OCI-LY1 (cell line): Measurements from ENCODE around the gene CDH4.

Experiments used
- H2AFZ ChIP-seq: fragments of 200-600 bp; sonication (generic), shearing (Covaris generic); 2 replicates; pipeline ENCODE4 v1.6.0; 2014; ENCODE audit warnings: antibody characterized with exemption, mild to moderate bottlenecking, low read length
- H3F3A ChIP-seq: fragments of 200-600 bp; sonication (generic), shearing (Covaris generic); 2 replicates; pipeline ENCODE4 v1.6.0; 2014; ENCODE audit warnings: mild to moderate bottlenecking, antibody characterized with exemption, low read length, moderate library complexity; ENCODE audit not compliant: insufficient read depth
- H3K27ac ChIP-seq: fragments of 200-600 bp; sonication (generic); 2 replicates; pipeline ENCODE4 v1.5.1; 2014; ENCODE audit warnings: low read length, mixed run types, mild to moderate bottlenecking, low read depth; ENCODE audit not compliant: poor library complexity, severe bottlenecking
- H3K27me3 ChIP-seq: fragments of 200-600 bp; sonication (generic); 2 replicates; pipeline ENCODE4 v1.6.0; 2014; ENCODE audit warnings: antibody characterized with exemption, mild to moderate bottlenecking, low read length, moderate library complexity; ENCODE audit not compliant: insufficient read depth
- H3K36me3 ChIP-seq: fragments of 200-600 bp; sonication (generic); 2 replicates; pipeline ENCODE4 v1.6.1; 2014; ENCODE audit warnings: mild to moderate bottlenecking, antibody characterized with exemption, low read length, moderate library complexity, mixed read lengths; ENCODE audit not compliant: insufficient read depth
- H3K4me1 ChIP-seq: fragments of 200-600 bp; sonication (generic); 2 replicates; pipeline ENCODE4 v1.5.1; 2014; ENCODE audit warnings: mild to moderate bottlenecking, low read length, moderate library complexity; ENCODE audit not compliant: insufficient read depth, severe bottlenecking
- H3K4me2 ChIP-seq: fragments of 200-600 bp; sonication (generic), shearing (Covaris generic); 2 replicates; pipeline ENCODE4 v1.6.1; 2014; ENCODE audit warnings: low read length
- H3K4me3 ChIP-seq: fragments of 200-600 bp; sonication (generic); 2 replicates; pipeline ENCODE4 v1.5.1; 2014; ENCODE audit warnings: low read length, low read depth, mild to moderate bottlenecking, mixed read lengths; ENCODE audit not compliant: poor library complexity, severe bottlenecking
- H3K79me2 ChIP-seq: fragments of 200-600 bp; shearing (Covaris generic); 2 replicates; pipeline ENCODE4 v1.6.1; 2016; ENCODE audit warnings: mixed run types, low read length, mixed read lengths; ENCODE audit not compliant: insufficient read depth
- H3K9ac ChIP-seq: fragments of 200-600 bp; sonication (generic), shearing (Covaris generic); 2 replicates; pipeline ENCODE4 v1.6.1; 2014; ENCODE audit warnings: mild to moderate bottlenecking, low read length, mixed read lengths
- H3K9me2 ChIP-seq: fragments of 200-600 bp; sonication (generic), shearing (Covaris generic); 2 replicates; pipeline ENCODE4 v1.6.1; 2014; ENCODE audit warnings: low read depth, mild to moderate bottlenecking, low read length, mixed read lengths
- H3K9me3 ChIP-seq: fragments of 200-600 bp; shearing (Covaris generic); 2 replicates; pipeline ENCODE4 v1.6.1; 2014; ENCODE audit warnings: low read length, mixed read lengths
- H4K20me1 ChIP-seq: fragments of 200-600 bp; sonication (generic), shearing (Covaris generic); 2 replicates; pipeline ENCODE4 v1.6.0; 2016; ENCODE audit warnings: mild to moderate bottlenecking, low read length; ENCODE audit not compliant: insufficient read depth
- CTCF ChIP-seq: fragments of 200-600 bp; sonication (generic), shearing (Covaris generic); IDR thresholded peaks from 2 replicates; pipeline ENCODE4 v1.5.1; 2017; ENCODE audit warnings: mild to moderate bottlenecking, antibody characterized with exemption, low read length, moderate library complexity, mixed read lengths
- EZH2 ChIP-seq: fragments of 200-600 bp; sonication (generic), shearing (Covaris generic); IDR thresholded peaks from 2 replicates; pipeline ENCODE4 v1.8.0; 2017; ENCODE audit warnings: borderline replicate concordance, mixed run types, mild to moderate bottlenecking, antibody characterized with exemption, low read length, moderate library complexity, mixed read lengths

Gene CDH4

DNA sequence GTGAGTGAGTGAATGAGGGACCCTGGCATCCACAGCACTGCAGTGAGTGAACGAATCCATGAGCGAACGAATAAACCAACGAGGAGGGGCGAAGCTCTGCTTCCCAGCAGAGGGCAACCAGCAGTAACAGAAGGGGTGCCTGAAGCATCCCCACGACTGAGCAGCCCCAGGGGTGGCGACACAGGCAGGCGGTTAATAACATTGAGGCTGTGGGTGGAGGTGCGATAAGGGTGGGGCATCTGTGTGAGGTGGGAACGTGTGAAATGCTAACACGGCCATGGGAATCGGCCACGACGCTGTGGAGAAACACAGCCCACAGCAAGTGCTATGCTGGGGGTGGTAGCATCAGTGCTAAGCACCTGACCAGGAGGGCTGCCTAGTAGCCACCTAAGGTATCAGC, 737.7 kb downstream of the CDH4 start:
- H3K27me3 ChIP-seq: no peaks in the 10 kb centered on the region
- no peaks in the 10 kb centered on the region for H3K79me2 ChIP-seq
- no peak overlapping the region for H3K9ac ChIP-seq
- H3K4me3 ChIP-seq: no peak overlapping the region
- peaks cover 79% of the 10 kb centered on the region for H3K36me3 ChIP-seq
- TF ChIP-seq CTCF (no peak), EZH2 (no peak)
- H3F3A ChIP-seq: no peaks in the 10 kb centered on the region
- H2AFZ ChIP-seq: no peak overlapping the region
- no peaks in the 10 kb centered on the region for H3K9me2 ChIP-seq
- H4K20me1 ChIP-seq: no peaks in the 10 kb centered on the region
- no peak overlapping the region for H3K4me2 ChIP-seq
- no peak overlapping the region for H3K27ac ChIP-seq
- H3K4me1 ChIP-seq: peaks cover 6% of the 10 kb centered on the region
- H3K9me3 ChIP-seq: peaks cover 8% of the 10 kb centered on the region
